Mononuclear cell (primary cell): ENCODE data around the gene EFNA4. TPM values are rescaled to one million over a fixed set of nuclear protein-coding genes. Genes with fewer than 3 reads are reported as not detected.

Experiments used
- H3K27me3 ChIP-seq: 2 replicates; pipeline ENCODE4 v1.6.0; 2011; ENCODE audit warnings: low read length, control low read depth; ENCODE audit not compliant: insufficient read depth
- H3K4me1 ChIP-seq: 2 replicates; pipeline ENCODE4 v1.5.1; 2011; ENCODE audit warnings: mild to moderate bottlenecking, low read length, control low read depth; ENCODE audit not compliant: insufficient read depth
- H3K4me3 ChIP-seq: 2 replicates; pipeline ENCODE4 v1.5.1; 2011; ENCODE audit warnings: mild to moderate bottlenecking, low read length, moderate library complexity
- H3K9me3 ChIP-seq: 2 replicates; pipeline ENCODE4 v1.5.1; 2011; ENCODE audit warnings: low read depth, mild to moderate bottlenecking, control low read depth, low read length
- total RNA-seq: library from RNA; depleted of rRNA; stranded (reverse); fragments of >200 nt; gene quantifications from one replicate; pipeline ENCODE4 v1.2.3, GENCODE V29; 2012

The EFNA4 gene
- total RNA-seq, 1 donor, result 2.4 TPM

- H3K9me3 ChIP-seq, result no peaks in the 10 kb centered on the region
- H3K4me1 ChIP-seq, result peaks cover 11% of the 10 kb centered on the region
- no peak overlapping the region for H3K4me3 ChIP-seq
- H3K27me3 ChIP-seq, result no peaks in the 10 kb centered on the region
These were observed 37.4 kb upstream of the EFNA4 start for GRCh38 chr1:155026154-155026553.

- H3K9me3 ChIP-seq, result no peaks in the 10 kb centered on the region
- H3K4me1 ChIP-seq, result peaks cover 11% of the 10 kb centered on the region
- no peak overlapping the region for H3K4me3 ChIP-seq
- no peaks in the 10 kb centered on the region for H3K27me3 ChIP-seq
These were observed 37.0 kb upstream of the EFNA4 start for GRCh38 chr1:155026588-155026987.

DNA sequence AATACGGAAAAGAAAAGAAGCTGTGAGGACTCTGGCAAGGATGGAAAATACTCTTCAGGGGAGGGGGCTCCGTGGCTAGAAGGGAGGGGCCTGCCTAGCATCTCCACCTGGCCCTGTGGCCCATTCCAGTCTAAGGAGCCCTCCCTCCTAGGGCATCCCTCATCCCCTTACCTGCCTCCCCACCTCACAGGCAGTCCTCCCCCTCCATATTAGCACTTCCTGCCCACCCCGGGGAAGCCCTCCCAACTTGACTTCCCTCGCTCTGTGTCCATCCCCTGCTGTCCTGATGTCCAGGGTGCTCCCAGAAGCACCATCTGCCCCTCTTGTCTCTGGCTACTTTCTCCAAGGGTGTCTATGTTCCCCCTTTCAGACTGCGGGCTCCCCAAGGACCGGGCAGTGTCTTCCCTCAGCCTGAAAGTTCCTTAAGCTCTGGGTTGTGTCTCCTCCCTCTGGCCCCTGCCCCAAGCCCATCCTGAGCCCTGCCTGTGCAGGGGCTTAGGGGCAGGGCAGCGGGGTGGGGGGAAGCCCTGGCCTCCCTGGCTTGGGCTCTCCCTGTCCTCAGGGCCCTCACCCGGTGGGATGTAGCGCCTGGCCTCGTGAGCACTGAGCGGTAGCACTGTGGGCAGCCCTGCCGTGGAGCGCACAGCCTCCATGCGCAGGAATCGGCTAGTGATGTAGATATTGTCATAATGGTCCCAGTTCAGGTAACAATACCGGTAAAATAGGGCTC lies 33.9 kb upstream of the EFNA4 start:
- H3K9me3 ChIP-seq, result no peaks in the 10 kb centered on the region
- peaks cover 11% of the 10 kb centered on the region for H3K4me1 ChIP-seq
- no peaks in the 10 kb centered on the region for H3K27me3 ChIP-seq
- H3K4me3 ChIP-seq, result no peak overlapping the region

GRCh38 chr1:155030243-155030795 lies 33.2 kb upstream of the EFNA4 start:
- H3K9me3 ChIP-seq, result no peaks in the 10 kb centered on the region
- no peaks in the 10 kb centered on the region for H3K27me3 ChIP-seq
- no peak overlapping the region for H3K4me3 ChIP-seq
- H3K4me1 ChIP-seq, result peaks cover 11% of the 10 kb centered on the region

DNA sequence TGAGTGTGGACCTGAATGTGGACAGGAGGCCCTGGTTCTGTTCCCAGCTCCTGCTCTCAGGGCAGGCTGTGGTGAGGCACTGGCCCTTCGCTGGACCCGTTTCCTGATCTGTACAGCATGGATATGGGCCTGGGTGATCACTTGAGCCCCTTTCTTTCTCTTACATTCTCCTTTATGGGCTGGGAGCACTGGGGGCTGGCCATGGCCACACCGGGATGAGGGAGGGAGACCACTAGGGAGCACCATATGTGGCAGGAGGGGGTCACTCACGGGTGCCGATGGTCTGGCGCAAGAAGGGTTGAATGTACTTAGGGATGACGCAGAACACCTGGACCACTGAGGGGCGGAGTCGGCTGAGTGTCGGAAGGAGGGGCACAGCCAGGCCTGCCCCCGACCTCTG lies 32.6 kb upstream of the EFNA4 start:
- H3K27me3 ChIP-seq, result no peaks in the 10 kb centered on the region
- H3K4me3 ChIP-seq, result no peak overlapping the region
- peaks cover 15% of the 10 kb centered on the region for H3K4me1 ChIP-seq
- no peaks in the 10 kb centered on the region for H3K9me3 ChIP-seq

GRCh38 chr1:155032886-155033285 lies 30.7 kb upstream of the EFNA4 start:
- Histone ChIP-seq H3K9me3 (no peaks in the 10 kb centered on the region), H3K27me3 (no peaks in the 10 kb centered on the region), H3K4me3 (no peak overlapping the region), H3K4me1 (peaks cover 23% of the 10 kb centered on the region)

GRCh38 chr1:155033524-155033923 lies 30.0 kb upstream of the EFNA4 start, which contains the start of the genes DCST1 and DCST2:
DCST1 (plus strand) TSS chr1:155033824; CDS start chr1:155034037, 213 bp downstream.
DCST2 (minus strand) TSS chr1:155033781; CDS start chr1:155033701, 80 bp downstream.
- H3K4me1 ChIP-seq, result peaks cover 20% of the 10 kb centered on the region
- H3K9me3 ChIP-seq, result no peaks in the 10 kb centered on the region
- no peak within 1 kb of the TSS for H3K4me3 ChIP-seq
- H3K27me3 ChIP-seq, result no peaks in the 10 kb centered on the region

- H3K4me3 ChIP-seq, result no peak overlapping the region
- no peaks in the 10 kb centered on the region for H3K27me3 ChIP-seq
- H3K9me3 ChIP-seq, result no peaks in the 10 kb centered on the region
- H3K4me1 ChIP-seq, result peaks cover 23% of the 10 kb centered on the region
These were observed 29.0 kb upstream of the EFNA4 start for GRCh38 chr1:155034318-155035208.

DNA sequence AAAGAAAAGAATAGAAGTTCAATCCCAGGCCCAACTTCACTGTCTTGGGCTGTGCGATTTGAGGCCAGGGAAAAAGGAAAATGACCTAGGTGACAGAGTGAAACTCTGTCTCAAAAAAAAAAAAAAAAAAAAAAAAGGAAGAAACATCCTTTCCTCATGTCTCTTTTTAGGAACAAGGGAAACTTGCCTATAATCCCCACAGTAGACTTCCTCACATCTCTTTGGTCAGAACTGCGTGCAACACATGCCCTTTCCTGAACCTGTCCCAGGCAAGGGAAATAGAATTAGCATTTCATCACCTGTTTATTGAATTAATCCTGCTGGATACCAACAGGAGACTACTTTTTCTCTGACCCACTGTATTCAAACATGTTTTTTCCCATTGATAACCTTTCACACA lies 27.6 kb upstream of the EFNA4 start:
- Histone ChIP-seq H3K4me1 (peaks cover 23% of the 10 kb centered on the region), H3K9me3 (no peaks in the 10 kb centered on the region), H3K4me3 (no peak overlapping the region), H3K27me3 (no peaks in the 10 kb centered on the region)

- Histone ChIP-seq H3K4me1 (peaks cover 23% of the 10 kb centered on the region), H3K4me3 (no peak overlapping the region), H3K27me3 (no peaks in the 10 kb centered on the region), H3K9me3 (no peaks in the 10 kb centered on the region)
These were observed 26.5 kb upstream of the EFNA4 start for GRCh38 chr1:155037043-155037442.

DNA sequence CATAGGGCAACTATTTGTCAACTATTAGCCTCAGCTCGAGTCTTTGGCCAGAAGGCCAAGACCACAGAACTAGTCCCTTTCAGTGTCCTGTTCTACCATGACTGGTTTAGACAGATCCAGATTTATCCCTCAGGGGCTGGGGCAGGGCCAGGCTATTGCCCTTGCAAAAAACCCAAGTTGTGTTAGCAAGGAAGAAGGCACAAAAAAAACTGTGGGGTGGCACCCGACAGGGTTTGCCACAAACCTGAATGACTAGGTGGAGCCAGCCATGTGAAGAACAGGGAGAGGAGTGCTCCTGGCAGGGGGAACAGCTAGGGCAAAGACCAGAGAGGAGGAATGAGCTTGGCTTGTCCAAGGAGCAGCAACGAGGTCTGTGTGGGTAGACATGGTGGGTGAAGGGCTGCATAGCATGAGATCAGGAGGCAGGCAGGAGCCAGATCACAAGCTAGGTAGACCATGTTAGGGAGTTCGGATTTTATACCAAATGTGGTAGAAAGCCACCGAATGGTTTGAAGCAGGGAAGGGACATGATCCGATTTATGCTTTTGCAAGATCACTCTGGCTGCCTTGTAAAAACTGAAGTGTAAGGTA lies 25.6 kb upstream of the EFNA4 start:
- Histone ChIP-seq H3K27me3 (no peaks in the 10 kb centered on the region), H3K9me3 (no peaks in the 10 kb centered on the region), H3K4me1 (peaks cover 23% of the 10 kb centered on the region), H3K4me3 (no peak overlapping the region)

DNA sequence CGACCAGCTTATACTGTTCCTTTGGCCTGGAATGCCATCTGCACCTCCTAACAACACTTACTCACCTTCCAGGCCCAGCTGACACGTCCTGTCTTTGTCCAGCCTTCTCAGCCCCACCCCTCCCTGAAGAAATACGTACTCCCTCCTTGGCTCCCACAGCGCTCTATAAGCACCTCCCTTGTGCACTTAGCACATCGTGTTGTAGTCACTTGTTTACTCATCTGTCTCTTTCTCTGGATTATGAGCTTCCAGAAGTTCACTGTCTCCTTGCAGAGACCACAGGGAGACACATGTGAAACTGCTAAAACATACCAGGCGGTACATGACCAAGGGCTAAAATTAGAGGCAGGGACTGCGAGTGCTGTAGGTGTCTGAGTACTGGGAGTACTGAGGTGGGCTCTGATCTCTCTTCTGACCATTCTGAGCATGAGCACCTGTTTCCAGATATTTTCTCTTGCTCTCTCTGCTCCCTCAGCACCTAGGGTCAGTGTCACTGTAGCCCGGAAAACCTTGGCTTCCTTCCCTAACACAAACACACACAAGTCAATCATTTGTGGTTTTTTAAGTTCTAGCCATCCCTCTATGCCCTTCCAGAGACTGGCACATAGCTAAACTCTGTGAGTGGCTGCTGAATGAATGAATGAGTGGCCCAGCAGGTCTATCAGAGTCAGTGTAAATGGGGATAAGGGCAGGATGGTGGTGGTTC lies 24.8 kb upstream of the EFNA4 start:
- no peaks in the 10 kb centered on the region for H3K9me3 ChIP-seq
- H3K4me1 ChIP-seq, result peaks cover 23% of the 10 kb centered on the region
- H3K27me3 ChIP-seq, result no peaks in the 10 kb centered on the region
- no peak overlapping the region for H3K4me3 ChIP-seq

GRCh38 chr1:155039308-155039669 lies 24.3 kb upstream of the EFNA4 start:
- Histone ChIP-seq H3K4me1 (peaks cover 23% of the 10 kb centered on the region), H3K27me3 (no peaks in the 10 kb centered on the region), H3K4me3 (no peak overlapping the region), H3K9me3 (no peaks in the 10 kb centered on the region)

- Histone ChIP-seq H3K4me3 (no peak overlapping the region), H3K9me3 (no peaks in the 10 kb centered on the region), H3K27me3 (no peaks in the 10 kb centered on the region), H3K4me1 (peaks cover 25% of the 10 kb centered on the region)
These were observed 23.0 kb upstream of the EFNA4 start for GRCh38 chr1:155040358-155041093.
